Loucy (cell line): ENCODE results near the gene PPP1R12B.
A peak's percentile ranks its signal among the peaks of the same experiment; 100 is the strongest.
"Not testable (repeated sequence)": the region's sequence is repeated elsewhere in the genome, so short reads cannot be mapped to it uniquely, and the experiment has no call there.

Experiments
- H2AFZ ChIP-seq: fragments of 200-600 bp; sonication (generic); 2 replicates; pipeline ENCODE4 v1.6.0; 2016; ENCODE audit warnings: antibody characterized with exemption, mild to moderate bottlenecking, low read length, moderate library complexity
- H3F3A ChIP-seq: fragments of 200-600 bp; 2 replicates; pipeline ENCODE4 v1.6.0; 2016; ENCODE audit warnings: antibody characterized with exemption, low read depth, mild to moderate bottlenecking
- H3K27me3 ChIP-seq: fragments of 200-600 bp; sonication (generic); 2 replicates; pipeline ENCODE4 v1.6.1; 2014; ENCODE audit warnings: low read length, mild to moderate bottlenecking; ENCODE audit not compliant: insufficient read depth, poor library complexity, severe bottlenecking
- H3K36me3 ChIP-seq: fragments of 200-600 bp; sonication (generic); 2 replicates; pipeline ENCODE4 v1.6.1; 2016; ENCODE audit warnings: low read length; ENCODE audit not compliant: insufficient read depth
- H3K4me1 ChIP-seq: fragments of 200-600 bp; sonication (generic); 2 replicates; pipeline ENCODE4 v1.5.1; 2014; ENCODE audit warnings: low read length, mild to moderate bottlenecking; ENCODE audit not compliant: insufficient read depth, poor library complexity, severe bottlenecking
- H3K4me2 ChIP-seq: fragments of 200-600 bp; sonication (generic); 2 replicates; pipeline ENCODE4 v1.6.0; 2014; ENCODE audit warnings: antibody characterized with exemption, low read length, low read depth, mild to moderate bottlenecking; ENCODE audit not compliant: poor library complexity, severe bottlenecking
- H3K4me3 ChIP-seq: fragments of 200-600 bp; sonication (generic); 2 replicates; pipeline ENCODE4 v1.5.1; 2014; ENCODE audit warnings: low read length, mild to moderate bottlenecking, mixed read lengths; ENCODE audit not compliant: poor library complexity, severe bottlenecking
- H3K79me2 ChIP-seq: fragments of 200-600 bp; sonication (generic); 2 replicates; pipeline ENCODE4 v1.6.1; 2014; ENCODE audit warnings: low read length; ENCODE audit not compliant: insufficient read depth
- H3K9ac ChIP-seq: fragments of 200-600 bp; sonication (generic); 2 replicates; pipeline ENCODE4 v1.6.0; 2014; ENCODE audit warnings: mild to moderate bottlenecking, low read depth, low read length, moderate library complexity; ENCODE audit not compliant: poor library complexity, severe bottlenecking
- H3K9me2 ChIP-seq: fragments of 200-600 bp; sonication (generic); replicated peaks from 2 replicates; pipeline ENCODE4 v1.6.1; 2016; ENCODE audit warnings: low read depth, low read length, mixed read lengths
- H3K9me3 ChIP-seq: fragments of 200-600 bp; sonication (generic); 2 replicates; pipeline ENCODE4 v1.6.1; 2014; ENCODE audit warnings: mild to moderate bottlenecking, antibody characterized with exemption, low read length, low read depth; ENCODE audit not compliant: insufficient read depth
- H4K20me1 ChIP-seq: fragments of 200-600 bp; sonication (generic); 2 replicates; pipeline ENCODE4 v1.6.0; 2014; ENCODE audit warnings: antibody characterized with exemption, low read length, mild to moderate bottlenecking; ENCODE audit not compliant: insufficient read depth, poor library complexity, severe bottlenecking

PPP1R12B gene

GRCh38 chr1:202483362-202483761, 134.9 kb downstream of the PPP1R12B start:
- H3K9me3 ChIP-seq, H2AFZ ChIP-seq, H3K36me3 ChIP-seq, H3K27me3 ChIP-seq, H3K9ac ChIP-seq, H3K9me2 ChIP-seq, H3K4me3 ChIP-seq, H4K20me1 ChIP-seq, H3K79me2 ChIP-seq, H3F3A ChIP-seq: not testable (repeated sequence)
- Histone ChIP-seq H3K4me2 (peak overlapping the region; percentile 43), H3K4me1 (peaks cover 31% of the 10 kb centered on the region)

DNA sequence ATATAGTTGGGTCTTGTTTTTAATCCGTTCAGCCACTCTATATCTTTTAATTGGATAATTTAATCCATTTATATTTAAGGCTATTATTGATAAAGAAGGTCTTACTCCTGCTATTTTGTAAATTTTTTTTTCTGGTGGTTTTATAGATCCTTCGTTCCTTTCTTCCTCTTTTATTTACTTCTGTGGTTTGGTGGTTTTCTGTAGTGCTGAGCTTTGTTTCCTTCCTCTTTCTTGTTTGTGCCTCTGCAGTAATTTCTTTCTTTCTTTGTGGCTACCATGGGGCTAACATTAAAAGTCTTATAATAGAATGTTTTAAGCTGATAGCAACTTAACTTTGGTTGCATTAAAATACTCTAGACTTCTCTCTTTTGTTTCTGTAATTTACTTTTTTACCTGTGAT, 135.5 kb downstream of the PPP1R12B start:
- not testable (repeated sequence) for H3K27me3 ChIP-seq, H3K9me3 ChIP-seq, H3K4me3 ChIP-seq, H3K36me3 ChIP-seq, H3K9ac ChIP-seq, H3F3A ChIP-seq, H3K79me2 ChIP-seq, H3K9me2 ChIP-seq, H2AFZ ChIP-seq, H4K20me1 ChIP-seq
- peaks cover 31% of the 10 kb centered on the region for H3K4me1 ChIP-seq
- H3K4me2 ChIP-seq = peak overlapping the region; percentile 43

DNA sequence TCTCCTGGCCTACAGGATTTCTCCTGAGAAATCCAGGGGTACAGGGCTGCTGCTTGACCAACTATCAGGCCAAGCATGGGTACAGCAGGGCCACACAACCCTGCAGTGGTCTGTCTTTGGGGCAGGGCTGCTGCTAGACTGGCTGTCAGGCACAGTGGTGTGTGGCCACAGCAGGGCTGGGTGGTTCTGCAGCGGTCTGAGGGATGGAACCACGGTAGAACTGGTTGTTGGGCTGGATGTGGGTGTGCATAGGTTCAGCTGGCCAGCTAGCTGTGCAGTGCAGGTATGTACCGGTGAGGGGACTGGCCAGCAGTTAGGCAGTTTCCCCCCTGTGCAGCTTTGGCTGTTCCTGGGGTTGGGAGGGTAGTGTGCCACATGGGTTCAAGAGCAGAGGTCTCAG, 136.3 kb downstream of the PPP1R12B start:
- not testable (repeated sequence) for H3K36me3 ChIP-seq, H3K4me3 ChIP-seq, H3K9ac ChIP-seq

GRCh38 chr1:202488178-202488649, 139.7 kb downstream of the PPP1R12B start:
- H3K9ac ChIP-seq, H3K27me3 ChIP-seq, H3K4me3 ChIP-seq, H3F3A ChIP-seq, H3K4me2 ChIP-seq, H3K9me3 ChIP-seq, H3K79me2 ChIP-seq, H3K9me2 ChIP-seq, H2AFZ ChIP-seq, H3K36me3 ChIP-seq, H4K20me1 ChIP-seq: not testable (repeated sequence)
- peaks cover 17% of the 10 kb centered on the region for H3K4me1 ChIP-seq

More for the DNA sequence above, 136.3 kb downstream of the PPP1R12B start:
- H3K9me2 ChIP-seq, H3K9me3 ChIP-seq, H4K20me1 ChIP-seq, H3K79me2 ChIP-seq, H3K27me3 ChIP-seq, H2AFZ ChIP-seq, H3F3A ChIP-seq: not testable (repeated sequence)
- peak overlapping the region; percentile 43 for H3K4me2 ChIP-seq
- H3K4me1 ChIP-seq = peaks cover 30% of the 10 kb centered on the region

- not testable (repeated sequence) for H3K27me3 ChIP-seq, H3K4me2 ChIP-seq, H3K4me1 ChIP-seq, H3K4me3 ChIP-seq, H3K9ac ChIP-seq, H3K9me3 ChIP-seq, H4K20me1 ChIP-seq, H3K9me2 ChIP-seq, H3F3A ChIP-seq, H3K36me3 ChIP-seq, H3K79me2 ChIP-seq, H2AFZ ChIP-seq
These were observed 140.6 kb downstream of the PPP1R12B start for GRCh38 chr1:202489101-202489500.

DNA sequence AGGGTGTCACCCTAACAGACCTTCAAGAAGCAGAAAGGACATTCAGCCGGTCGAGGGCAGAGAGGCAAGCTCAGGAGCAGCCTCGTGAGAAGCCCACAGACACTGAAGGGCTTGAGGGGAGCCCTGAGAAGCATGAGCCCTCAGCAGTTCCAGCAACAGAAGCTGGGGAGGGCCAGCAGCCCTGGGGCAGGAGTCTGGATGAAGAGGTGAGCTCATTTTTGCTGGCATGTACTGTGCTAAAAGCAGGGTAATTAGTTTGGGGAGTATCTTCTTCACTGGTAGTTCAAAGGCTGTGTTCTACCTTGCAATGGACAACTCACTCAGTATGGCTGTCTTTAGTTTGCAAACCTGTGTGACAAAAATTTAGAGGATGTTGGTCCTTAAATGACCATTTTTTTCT, 144.6 kb downstream of the PPP1R12B start:
- not testable (repeated sequence) for H3K27me3 ChIP-seq, H3K9me3 ChIP-seq, H3F3A ChIP-seq, H3K4me2 ChIP-seq, H4K20me1 ChIP-seq, H3K79me2 ChIP-seq, H2AFZ ChIP-seq, H3K9ac ChIP-seq, H3K4me3 ChIP-seq, H3K4me1 ChIP-seq, H3K9me2 ChIP-seq
- H3K36me3 ChIP-seq = peaks cover 16% of the 10 kb centered on the region; the same call in 1 of the 2 replicates
